K562 (cell line): Measurements from ENCODE around the gene PCSK6. TPM values are rescaled to one million over a fixed set of nuclear protein-coding genes. Genes with fewer than 3 reads are reported as not detected.

Source experiments
- ATAC-seq: fragments of 200-7000 bp; cut with Tn5 transposase; 3 replicates; pipeline ENCODE4 v1.9.1; 2020; ENCODE audit warnings: moderate library complexity
- BruUV-seq: library from RNA; stranded (reverse); fragments of 400-500 nt; replicated peaks from 2 replicates; lab custom pipeline; 2021; lab: Mats Ljungman, UMichigan
- CTCF ChIA-PET: fragments of 300-600 bp; formaldehyde crosslinking; extraction: SDS; loops from one replicate; lab custom pipeline; 2021; ENCODE audit warnings: low intra/inter-chr PET ratio; lab: Yijun Ruan, JAX
- POLR2A ChIA-PET: fragments of 300-600, 350-650 bp; sonication (Branson Sonifier 250); formaldehyde crosslinking; extraction: SDS; loops from one replicate; lab custom pipeline; 2021; ENCODE audit warnings: antibody characterized with exemption, inconsistent platforms; lab: Yijun Ruan, JAX
- DNase-seq, 4 experiments: peaks; one replicate each; pipeline versions ENCODE4 v3.0.0 to v3.0.0-alpha.2; 2011 to 2018; ENCODE audit warnings: low spot score in 3 of 4, mixed read lengths in 3 of 4; ENCODE audit errors: extremely low read depth in 1 of 4
- FAIRE-seq: peaks from 2 replicates; lab custom pipeline; 2011; peaks lifted over from hg19 to GRCh38; lab: Jason Lieb, UNC
- H2AFZ ChIP-seq: 2 replicates; pipeline ENCODE4 v1.6.0; 2011; ENCODE audit warnings: low read depth, low read length, control low read depth, inconsistent platforms
- H3K27ac ChIP-seq: fragments of 200-600 bp; 3 replicates; pipeline ENCODE4 v1.8.0; 2011; ENCODE audit warnings: low read depth, mild to moderate bottlenecking, control low read depth, inconsistent platforms, low read length, moderate library complexity, mixed read lengths; ENCODE audit errors: extremely low read depth
- H3K27me3 ChIP-seq, 2 experiments: fragments of 300-600 bp in 1 of 2; 2 replicates in 1 of 2; 3 replicates in 1 of 2; pipeline versions ENCODE4 v1.6.0 to v1.8.0; 2011; ENCODE audit warnings: inconsistent platforms in 2 of 2, low read length in 2 of 2, mild to moderate bottlenecking in 1 of 2, mixed read lengths in 1 of 2, moderate library complexity in 1 of 2; ENCODE audit not compliant: control insufficient read depth in 2 of 2, insufficient read depth in 2 of 2
- H3K36me3 ChIP-seq: fragments of 300-600 bp; 3 replicates; pipeline ENCODE4 v1.8.0; 2011; ENCODE audit warnings: mild to moderate bottlenecking, low read length, inconsistent platforms; ENCODE audit not compliant: control insufficient read depth, insufficient read depth
- H3K4me1 ChIP-seq, 2 experiments: fragments of 200-600 bp in 1 of 2; replicated peaks in 1 of 2; 2 replicates in 1 of 2; 3 replicates in 1 of 2; pipeline versions ENCODE4 v1.5.1 to v1.8.0; 2011; ENCODE audit warnings: inconsistent platforms in 2 of 2, low read length in 2 of 2, mild to moderate bottlenecking in 1 of 2, mixed read lengths in 1 of 2, moderate library complexity in 1 of 2; ENCODE audit not compliant: control insufficient read depth in 2 of 2, insufficient read depth in 2 of 2
- H3K4me2 ChIP-seq: 2 replicates; pipeline ENCODE4 v1.6.1; 2011; ENCODE audit warnings: low read length, control low read depth, inconsistent platforms, mixed read lengths; ENCODE audit not compliant: insufficient read depth
- H3K4me3 ChIP-seq: fragments of 200-600 bp; sonication (generic), shearing (Covaris generic); 2 replicates; pipeline ENCODE4 v1.5.1; 2016; ENCODE audit warnings: control low read depth, inconsistent platforms
- H3K79me2 ChIP-seq: fragments of 200-600 bp; 3 replicates; pipeline ENCODE4 v1.8.0; 2011; ENCODE audit warnings: low read length, inconsistent platforms; ENCODE audit not compliant: control insufficient read depth, insufficient read depth
- H3K9ac ChIP-seq, 2 experiments: 2 replicates each; pipeline versions ENCODE4 v1.6.0 to v1.6.1; 2011; ENCODE audit warnings: low read depth in 2 of 2, low read length in 2 of 2, control low read depth in 1 of 2, inconsistent platforms in 1 of 2, mild to moderate bottlenecking in 1 of 2, mixed read lengths in 1 of 2; ENCODE audit not compliant: insufficient read depth in 1 of 2
- H3K9me1 ChIP-seq: one replicate; pipeline ENCODE4 v1.6.0; 2011; ENCODE audit warnings: inconsistent platforms, mild to moderate bottlenecking, low read length, moderate library complexity; ENCODE audit not compliant: control insufficient read depth, insufficient read depth
- H3K9me3 ChIP-seq: replicated peaks from 2 replicates; pipeline ENCODE4 v1.5.1; 2011; ENCODE audit warnings: low read depth, low read length, inconsistent platforms; ENCODE audit not compliant: control insufficient read depth, insufficient read depth
- H4K20me1 ChIP-seq: replicated peaks from 2 replicates; pipeline ENCODE4 v1.6.1; 2011; ENCODE audit warnings: low read length, inconsistent platforms, mixed read lengths; ENCODE audit not compliant: control insufficient read depth, insufficient read depth
- FIP1L1 ChIP-seq: fragments of 200-400 bp; formaldehyde crosslinking; IDR thresholded peaks from 2 replicates; pipeline ENCODE4 v1.6.1; 2018; ENCODE audit warnings: mild to moderate bottlenecking, low read depth, low read length; ENCODE audit not compliant: poor library complexity, severe bottlenecking
- HDAC6 ChIP-seq: IDR thresholded peaks from 2 replicates; pipeline ENCODE4 v1.6.1; 2012; ENCODE audit warnings: low read depth, mild to moderate bottlenecking, control low read depth, inconsistent platforms, low read length, moderate library complexity
- HNRNPK ChIP-seq: fragments of 200-400 bp; formaldehyde crosslinking; IDR thresholded peaks from one replicate; pipeline ENCODE4 v1.6.1; 2018; ENCODE audit warnings: mild to moderate bottlenecking, low read depth, low read length; ENCODE audit not compliant: poor library complexity, severe bottlenecking
- IRF2 ChIP-seq: sonication (generic); formaldehyde crosslinking; IDR thresholded peaks from 2 replicates; pipeline ENCODE4 v1.8.1; 2022; ENCODE audit warnings: mild to moderate bottlenecking, missing genetic modification reagents
- KDM4B ChIP-seq, 2 experiments: fragments of 450-650 bp in 1 of 2; sonication (generic) in 1 of 2; IDR thresholded peaks; 2 replicates each; pipeline ENCODE4 v1.6.1; 2016 to 2017; ENCODE audit warnings: borderline replicate concordance in 2 of 2, antibody characterized with exemption in 1 of 2, low read depth in 1 of 2, mild to moderate bottlenecking in 1 of 2
- RUNX1 ChIP-seq: sonication (generic); IDR thresholded peaks from 2 replicates; pipeline ENCODE4 v1.6.1; 2016; ENCODE audit warnings: antibody characterized with exemption, low read depth
- ZNF57 ChIP-seq: fragments of 450-650 bp; formaldehyde crosslinking; IDR thresholded peaks from 2 replicates; pipeline ENCODE4 v1.4.0; 2020; ENCODE audit warnings: mild to moderate bottlenecking, moderate library complexity
- ZNF778 ChIP-seq: fragments of 450-650 bp; formaldehyde crosslinking; IDR thresholded peaks from 2 replicates; pipeline ENCODE4 v1.4.0; 2020; ENCODE audit warnings: mild to moderate bottlenecking, moderate library complexity
- WGBS: fragments of 100-300 bp; shearing (Covaris generic); methylation state at CpG from one replicate; pipeline ENCODE4 v1.1.6; 2016; ENCODE audit warnings: low coverage, mixed read lengths; ENCODE audit not compliant: insufficient coverage; ENCODE audit errors: missing lambda C conversion rate; 5-methylcytosine and 5-hydroxymethylcytosine counted together
- in situ Hi-C: fragments of 300-500 bp; cut with MboI; formaldehyde crosslinking; loops from 4 replicates; pipeline ENCODE4 v1.15.0; 2018; ENCODE audit warnings: inconsistent platforms, mixed read lengths
- intact Hi-C: fragments of 100-400 bp; cut with micrococcal nuclease; formaldehyde crosslinking; loops from 2 replicates; pipeline ENCODE4 v1.14.2; 2022
- polyA plus RNA-seq, 8 experiments: library from polyadenylated mRNA; depleted of rRNA in 4 of 8; stranded (reverse) in 5 of 8; unstranded in 3 of 8; fragments of >200 nt; fragmentation: Nextera tagmentation in 2 of 8; fragmentation: Illumina TruSeq in 1 of 8; extraction: Ambion mirVana in 2 of 8; extraction: Trizol in 1 of 8; gene quantifications; 2 replicates each; pipeline versions ENCODE4 v1.2.1 to v1.2.3, GENCODE V29; 2011 to 2014; ENCODE audit warnings: inconsistent platforms in 1 of 8, missing spikeins in 1 of 8
- total RNA-seq, 7 experiments: library from RNA; depleted of rRNA in 6 of 7; stranded (reverse); fragments of >200 nt in 6 of 7; fragmentation: Illumina TruSeq in 2 of 7; extraction: Trizol in 2 of 7; gene quantifications; 2 replicates each; pipeline versions ENCODE4 v1.2.1 to v1.2.3, GENCODE V29; 2011 to 2021; ENCODE audit warnings: low replicate concordance in 1 of 7
- TF ChIP-seq, protein P1 (sequence below): sonication (generic); formaldehyde crosslinking; IDR thresholded peaks from 2 replicates; pipeline ENCODE4 v1.8.0; 2022; ENCODE audit warnings: mild to moderate bottlenecking, missing genetic modification reagents, borderline replicate concordance
- TF ChIP-seq, protein P2 (sequence below): fragments of 250-450 bp; sonication (Bioruptor Pico); IDR thresholded peaks from 2 replicates; pipeline ENCODE4 v1.5.0; 2021; ENCODE audit warnings: mild to moderate bottlenecking, borderline replicate concordance

Gene PCSK6
- total and polyA plus RNA-seq, 9 of the 15 experiments (the other 6 are each of a cell fraction or from before 2014, with no cell fraction given): 2.2 to 32.6 (median 14.5) TPM

- no TSS peak for BruUV-seq
- no peak for ATAC-seq
- ChIA-PET CTCF (no interaction called here), POLR2A (no interaction called here)
- Histone ChIP-seq H3K27ac (no peak overlapping the region), H3K9ac (no peak overlapping the region), H3K4me2 (no peak overlapping the region), H4K20me1 (no peaks in the 10 kb centered on the region), H3K9me3 (no peaks in the 10 kb centered on the region), H3K27me3 (peaks cover 2 to 22% of the 10 kb centered on the region in 2 experiments; a peak in 4 of 5 replicates), H3K79me2 (no peaks in the 10 kb centered on the region), H3K36me3 (no peaks in the 10 kb centered on the region), H3K9me1 (no peaks in the 10 kb centered on the region), H3K4me1 (no peaks in the 10 kb centered on the region; a peak in 1 of 5 replicates), H2AFZ (peak overlapping the region; percentile 48; the same call in 1 of the 2 replicates), H3K4me3 (no peak overlapping the region)
- DNase-seq: no peak
- WGBS: 12% methylated on average over 6 of the region's 6 CpGs
- no peak for FAIRE-seq
- intact Hi-C loops (no loop called here), in situ Hi-C loops (no loop called here)
- TF ChIP-seq IRF2 (CRISPR knock-in tag) (no peak), RUNX1 (no peak)
- TF ChIP-seq, protein P1, sequence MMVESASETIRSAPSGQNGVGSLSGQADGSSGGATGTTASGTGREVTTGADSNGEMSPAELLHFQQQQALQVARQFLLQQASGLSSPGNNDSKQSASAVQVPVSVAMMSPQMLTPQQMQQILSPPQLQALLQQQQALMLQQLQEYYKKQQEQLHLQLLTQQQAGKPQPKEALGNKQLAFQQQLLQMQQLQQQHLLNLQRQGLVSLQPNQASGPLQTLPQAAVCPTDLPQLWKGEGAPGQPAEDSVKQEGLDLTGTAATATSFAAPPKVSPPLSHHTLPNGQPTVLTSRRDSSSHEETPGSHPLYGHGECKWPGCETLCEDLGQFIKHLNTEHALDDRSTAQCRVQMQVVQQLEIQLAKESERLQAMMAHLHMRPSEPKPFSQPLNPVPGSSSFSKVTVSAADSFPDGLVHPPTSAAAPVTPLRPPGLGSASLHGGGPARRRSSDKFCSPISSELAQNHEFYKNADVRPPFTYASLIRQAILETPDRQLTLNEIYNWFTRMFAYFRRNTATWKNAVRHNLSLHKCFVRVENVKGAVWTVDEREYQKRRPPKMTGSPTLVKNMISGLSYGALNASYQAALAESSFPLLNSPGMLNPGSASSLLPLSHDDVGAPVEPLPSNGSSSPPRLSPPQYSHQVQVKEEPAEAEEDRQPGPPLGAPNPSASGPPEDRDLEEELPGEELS (CRISPR knock-in tag): no peak
Measured at GRCh38 chr15:101509279-101509678, 19.8 kb upstream of the PCSK6 start.

- Histone ChIP-seq H3K79me2 (no peaks in the 10 kb centered on the region), H3K27me3 (peaks cover 4 to 34% of the 10 kb centered on the region in 2 experiments; a peak in 4 of 5 replicates), H2AFZ (no peak overlapping the region), H3K4me1 (peaks cover 0 to 7% of the 10 kb centered on the region in 2 experiments; a peak in 2 of 5 replicates), H3K4me3 (no peak overlapping the region), H3K27ac (no peak overlapping the region), H3K9ac (no peak overlapping the region), H3K9me1 (peaks cover 3% of the 10 kb centered on the region), H3K4me2 (no peak overlapping the region), H3K36me3 (no peaks in the 10 kb centered on the region), H3K9me3 (no peaks in the 10 kb centered on the region), H4K20me1 (no peaks in the 10 kb centered on the region)
- TF ChIP-seq, protein P2, sequence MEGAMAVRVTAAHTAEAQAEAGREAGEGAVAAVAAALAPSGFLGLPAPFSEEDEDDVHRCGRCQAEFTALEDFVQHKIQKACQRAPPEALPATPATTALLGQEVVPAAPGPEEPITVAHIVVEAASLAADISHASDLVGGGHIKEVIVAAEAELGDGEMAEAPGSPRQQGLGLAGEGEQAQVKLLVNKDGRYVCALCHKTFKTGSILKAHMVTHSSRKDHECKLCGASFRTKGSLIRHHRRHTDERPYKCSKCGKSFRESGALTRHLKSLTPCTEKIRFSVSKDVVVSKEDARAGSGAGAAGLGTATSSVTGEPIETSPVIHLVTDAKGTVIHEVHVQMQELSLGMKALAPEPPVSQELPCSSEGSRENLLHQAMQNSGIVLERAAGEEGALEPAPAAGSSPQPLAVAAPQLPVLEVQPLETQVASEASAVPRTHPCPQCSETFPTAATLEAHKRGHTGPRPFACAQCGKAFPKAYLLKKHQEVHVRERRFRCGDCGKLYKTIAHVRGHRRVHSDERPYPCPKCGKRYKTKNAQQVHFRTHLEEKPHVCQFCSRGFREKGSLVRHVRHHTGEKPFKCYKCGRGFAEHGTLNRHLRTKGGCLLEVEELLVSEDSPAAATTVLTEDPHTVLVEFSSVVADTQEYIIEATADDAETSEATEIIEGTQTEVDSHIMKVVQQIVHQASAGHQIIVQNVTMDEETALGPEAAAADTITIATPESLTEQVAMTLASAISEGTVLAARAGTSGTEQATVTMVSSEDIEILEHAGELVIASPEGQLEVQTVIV (CRISPR knock-in tag): no peak
- TF ChIP-seq HDAC6: no peak
- no peak for TF ChIP-seq FIP1L1
- TF ChIP-seq KDM4B (IDR thresholded peaks at IDR 0.05; ENCODE audit: borderline replicate concordance in 2 of 2, low read depth in 1 of 2): no peak
- no peak for TF ChIP-seq ZNF57
- no peak for TF ChIP-seq HNRNPK
- TF ChIP-seq ZNF778 (CRISPR knock-in tag): no peak
- ChIA-PET CTCF (no interaction called here), POLR2A (no interaction called here)
- WGBS: 12% methylated on average over 8 of the region's 8 CpGs
- no TSS peak for BruUV-seq
- intact Hi-C loops (no loop called here), in situ Hi-C loops (no loop called here)
- DNase-seq (no peak), ATAC-seq (no peak), FAIRE-seq (no peak)
Measured at GRCh38 chr15:101506491-101506890, 17.0 kb upstream of the PCSK6 start.
